ENCODE measurements around the gene TNNT1.
"Not testable (repeated sequence)": the region's sequence is repeated elsewhere in the genome, so short reads cannot be mapped to it uniquely, and the experiment has no call there.

GRCh38 chr19:55155784-55156183, 6.8 kb upstream of the TNNT1 start:
- not testable (repeated sequence) for TF ChIP-seq CTCF, POLR2A (IDR thresholded peaks at IDR 0.05)
